GM23338 (cell line): ENCODE data around the gene SCO1. TPM values are rescaled to one million over a fixed set of nuclear protein-coding genes. Genes with fewer than 3 reads are reported as not detected.

ENCODE experiments used
- ATAC-seq: fragments of 200-7000 bp; cut with Tn5 transposase; 3 replicates; pipeline ENCODE4 v1.9.1; 2020
- DNase-seq: peaks from one replicate; pipeline ENCODE4 v3.0.0-alpha.2; 2015; ENCODE audit warnings: low spot score
- H2AFZ ChIP-seq: fragments of 200-600 bp; sonication (generic); 2 replicates; pipeline ENCODE4 v1.8.0; 2016; ENCODE audit warnings: antibody characterized with exemption, mild to moderate bottlenecking, moderate library complexity
- H3F3A ChIP-seq: fragments of 200-600 bp; sonication (generic); replicated peaks from 2 replicates; pipeline ENCODE4 v1.8.0; 2017; ENCODE audit warnings: antibody characterized with exemption, mixed run types, low read depth
- H3K27ac ChIP-seq: fragments of 200-600 bp; sonication (generic); 2 replicates; pipeline ENCODE4 v1.6.1; 2016; ENCODE audit warnings: low read depth
- H3K27me3 ChIP-seq: fragments of 200-600 bp; sonication (generic); 2 replicates; pipeline ENCODE4 v1.8.0; 2016; ENCODE audit warnings: mild to moderate bottlenecking, mixed run types, moderate library complexity; ENCODE audit not compliant: insufficient read depth
- H3K36me3 ChIP-seq: fragments of 200-600 bp; sonication (generic); 2 replicates; pipeline ENCODE4 v1.8.0; 2016; ENCODE audit warnings: mild to moderate bottlenecking; ENCODE audit not compliant: insufficient read depth
- H3K4me1 ChIP-seq: fragments of 200-600 bp; sonication (generic); 2 replicates; pipeline ENCODE4 v1.8.0; 2016; ENCODE audit warnings: mild to moderate bottlenecking, moderate library complexity; ENCODE audit not compliant: insufficient read depth
- H3K4me2 ChIP-seq: fragments of 200-600 bp; sonication (generic); 2 replicates; pipeline ENCODE4 v1.7.1; 2017; ENCODE audit warnings: mixed run types
- H3K4me3 ChIP-seq: fragments of 200-600 bp; sonication (generic); 2 replicates; pipeline ENCODE4 v1.6.1; 2016; ENCODE audit warnings: mixed run types
- H3K79me2 ChIP-seq: fragments of 200-600 bp; sonication (generic); replicated peaks from 2 replicates; pipeline ENCODE4 v1.8.0; 2017; ENCODE audit warnings: mild to moderate bottlenecking; ENCODE audit not compliant: insufficient read depth
- H3K9me2 ChIP-seq: fragments of 200-600 bp; sonication (generic); 2 replicates; pipeline ENCODE4 v1.8.0; 2017; ENCODE audit not compliant: insufficient read depth
- H4K20me1 ChIP-seq: fragments of 200-600 bp; sonication (generic); replicated peaks from 2 replicates; pipeline ENCODE4 v1.8.0; 2017; ENCODE audit warnings: mild to moderate bottlenecking; ENCODE audit not compliant: insufficient read depth
- H3K27ac Mint-ChIP-seq: 2 replicates; pipeline ENCODE4 v1.8.0; 2020; ENCODE audit warnings: inconsistent platforms, mild to moderate bottlenecking, moderate library complexity, mixed read lengths
- H3K27me3 Mint-ChIP-seq: 3 replicates; pipeline ENCODE4 v1.8.0; 2022; ENCODE audit warnings: low read depth, mild to moderate bottlenecking, moderate library complexity, mixed read lengths, inconsistent platforms; ENCODE audit not compliant: insufficient read depth, poor library complexity
- H3K36me3 Mint-ChIP-seq: 3 replicates; pipeline ENCODE4 v1.8.0; 2021; ENCODE audit warnings: low read depth, mild to moderate bottlenecking, inconsistent platforms, moderate library complexity, mixed read lengths
- H3K4me1 Mint-ChIP-seq: 3 replicates; pipeline ENCODE4 v1.8.0; 2020; ENCODE audit warnings: mild to moderate bottlenecking, inconsistent platforms, mixed read lengths
- H3K4me3 Mint-ChIP-seq: 3 replicates; pipeline ENCODE4 v1.8.0; 2021; ENCODE audit warnings: moderate library complexity, mild to moderate bottlenecking, inconsistent platforms, mixed read lengths
- H3K9me3 Mint-ChIP-seq: 3 replicates; pipeline ENCODE4 v1.8.0; 2020; ENCODE audit warnings: moderate library complexity, mild to moderate bottlenecking, inconsistent platforms, mixed read lengths
- CREB1 ChIP-seq: fragments of 250-450 bp; sonication (Bioruptor Pico); IDR thresholded peaks from 2 replicates; pipeline ENCODE4 v1.5.0; 2020; ENCODE audit warnings: low read depth, mild to moderate bottlenecking, moderate library complexity
- CTCF ChIP-seq, 2 experiments: fragments of 200-600 bp in 1 of 2; sonication (generic) in 1 of 2; conservative IDR thresholded peaks; 2 replicates each; pipeline versions ENCODE4 v1.5.1 to v1.6.1; 2016 to 2017; ENCODE audit warnings: antibody characterized with exemption in 2 of 2, low read depth in 2 of 2, mild to moderate bottlenecking in 2 of 2, moderate library complexity in 1 of 2
- ETS1 ChIP-seq: IDR thresholded peaks from 2 replicates; pipeline ENCODE4 v1.6.1; 2016; ENCODE audit warnings: antibody characterized with exemption
- EZH2 ChIP-seq: fragments of 200-600 bp; sonication (generic); IDR thresholded peaks from one replicate; pipeline ENCODE4 v1.8.0; 2017; ENCODE audit warnings: antibody characterized with exemption, mild to moderate bottlenecking, low read depth; ENCODE audit not compliant: unreplicated experiment
- EZH2phosphoT487 ChIP-seq: fragments of 200-600 bp; sonication (generic); IDR thresholded peaks from one replicate; pipeline ENCODE4 v1.8.1; 2018; ENCODE audit warnings: antibody characterized with exemption; ENCODE audit not compliant: unreplicated experiment
- JUNB ChIP-seq: IDR thresholded peaks from one replicate; pipeline ENCODE4 v1.6.1; 2016; ENCODE audit warnings: antibody characterized with exemption; ENCODE audit not compliant: unreplicated experiment
- NANOG ChIP-seq: IDR thresholded peaks from 2 replicates; pipeline ENCODE4 v1.6.1; 2016; ENCODE audit warnings: antibody characterized with exemption, borderline replicate concordance
- POLR2AphosphoS5 ChIP-seq: IDR thresholded peaks from 2 replicates; pipeline ENCODE4 v1.6.1; 2016; ENCODE audit warnings: antibody characterized with exemption, low read depth
- REST ChIP-seq: IDR thresholded peaks from one replicate; pipeline ENCODE4 v1.6.1; 2018; ENCODE audit warnings: antibody characterized with exemption; ENCODE audit not compliant: unreplicated experiment
- STAT1 ChIP-seq: IDR thresholded peaks from one replicate; pipeline ENCODE4 v1.6.1; 2016; ENCODE audit warnings: antibody characterized with exemption; ENCODE audit not compliant: unreplicated experiment
- ZNF114 ChIP-seq: fragments of 250-450 bp; sonication (Bioruptor Pico); IDR thresholded peaks from 2 replicates; pipeline ENCODE4 v1.5.0; 2020; ENCODE audit warnings: mild to moderate bottlenecking, moderate library complexity
- ZNF331 ChIP-seq: fragments of 250-450 bp; sonication (Bioruptor Pico); IDR thresholded peaks from 2 replicates; pipeline ENCODE4 v1.5.0; 2020; ENCODE audit warnings: low read depth, mild to moderate bottlenecking, moderate library complexity
- ZNF462 ChIP-seq: fragments of 250-450 bp; sonication (Bioruptor Pico); IDR thresholded peaks from 2 replicates; pipeline ENCODE4 v1.5.0; 2020; ENCODE audit warnings: mild to moderate bottlenecking, moderate library complexity
- polyA plus RNA-seq: library from polyadenylated mRNA; unstranded; fragments of >200 nt; fragmentation: Nextera tagmentation; extraction: Ambion mirVana; gene quantifications from 2 replicates; pipeline ENCODE4 v1.2.1, GENCODE V29; 2016
- total RNA-seq: library from RNA; depleted of rRNA; stranded (reverse); fragments of >200 nt; shearing (Covaris generic); gene quantifications from 2 replicates; pipeline ENCODE4 v1.2.3, GENCODE V29; 2014

The SCO1 gene
- total and polyA plus RNA-seq, 2 experiments from 2014 or later = 43.9 to 72.5 TPM

- no peak for TF ChIP-seq JUNB
- TF ChIP-seq EZH2phosphoT487 = no peak
Measured at GRCh38 chr17:10728331-10728892, 31.1 kb upstream of the SCO1 start (continued).

- Mint-ChIP-seq H3K27me3 (peaks cover 5% of the 10 kb centered on the region), H3K27ac (no peak overlapping the region), H3K4me1 (peaks cover 8% of the 10 kb centered on the region; the same call in 2 of the 3 replicates), H3K36me3 (peaks cover 3% of the 10 kb centered on the region; the same call in 2 of the 3 replicates), H3K4me3 (no peak overlapping the region), H3K9me3 (peaks cover 7% of the 10 kb centered on the region; the same call in 2 of the 3 replicates)
- H3K4me2 ChIP-seq = no peak overlapping the region
- ATAC-seq = no peak
- H3K9me2 ChIP-seq = no peaks in the 10 kb centered on the region
- peaks cover 3% of the 10 kb centered on the region; the same call in 1 of the 2 replicates for H3K27me3 ChIP-seq
- H3K4me1 ChIP-seq = peaks cover 5% of the 10 kb centered on the region; the same call in 1 of the 2 replicates
- no peaks in the 10 kb centered on the region for H4K20me1 ChIP-seq
- H3F3A ChIP-seq = 0 out of 2 replicates have a peak, but pooled peaks cover 3% of the 10 kb centered on the region
- H3K4me3 ChIP-seq = no peak overlapping the region
- no peak overlapping the region for H2AFZ ChIP-seq
- no peak for TF ChIP-seq ZNF462
- TF ChIP-seq POLR2AphosphoS5 = no peak
- no peak for TF ChIP-seq NANOG
- TF ChIP-seq JUNB = no peak
- TF ChIP-seq CTCF (conservative IDR thresholded peaks at IDR 0.05; ENCODE audit: low read depth in 2 of 2) = no peak
- no peak for TF ChIP-seq EZH2
- TF ChIP-seq EZH2phosphoT487 = no peak
- TF ChIP-seq REST = no peak
- no peak for TF ChIP-seq ETS1
- no peak for TF ChIP-seq CREB1 (CRISPR knock-in tag)
- TF ChIP-seq ZNF331 (CRISPR knock-in tag) = no peak
- TF ChIP-seq ZNF114 (CRISPR knock-in tag) = no peak
- TF ChIP-seq STAT1 = no peak
- DNase-seq = no peak
- H3K36me3 ChIP-seq = no peaks in the 10 kb centered on the region
- no peaks in the 10 kb centered on the region for H3K79me2 ChIP-seq
- no peak overlapping the region for H3K27ac ChIP-seq
Measured at GRCh38 chr17:10727192-10727591, 29.9 kb upstream of the SCO1 start.
